Measurements from ENCODE around the gene TBRG1. TPM values are rescaled to one million over a fixed set of nuclear protein-coding genes. Genes with fewer than 3 reads are reported as not detected.

Gene TBRG1
- total and polyA plus RNA-seq, 2 experiments from 2014 or later = 24.8 to 56.6 TPM

DNA sequence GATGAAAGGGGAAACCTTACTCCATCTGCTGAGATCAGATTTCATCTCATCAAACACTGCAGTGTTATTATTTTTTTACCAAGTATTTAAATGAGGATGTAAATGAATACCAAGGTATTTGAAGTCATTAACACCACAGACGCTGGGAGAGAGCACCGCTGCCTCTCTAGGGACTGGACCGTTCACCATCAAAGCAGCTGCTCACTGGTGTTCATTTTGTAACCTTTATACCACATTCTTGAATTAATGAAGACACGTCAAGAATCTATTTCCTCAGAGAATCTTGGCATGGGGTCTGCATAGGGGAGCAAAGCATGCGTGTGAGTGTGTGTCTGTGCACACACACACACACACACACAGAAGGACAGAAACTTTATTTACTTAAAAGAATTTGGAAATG is 35.2 kb downstream of the TBRG1 start (continued):
- TF ChIP-seq, protein P1, sequence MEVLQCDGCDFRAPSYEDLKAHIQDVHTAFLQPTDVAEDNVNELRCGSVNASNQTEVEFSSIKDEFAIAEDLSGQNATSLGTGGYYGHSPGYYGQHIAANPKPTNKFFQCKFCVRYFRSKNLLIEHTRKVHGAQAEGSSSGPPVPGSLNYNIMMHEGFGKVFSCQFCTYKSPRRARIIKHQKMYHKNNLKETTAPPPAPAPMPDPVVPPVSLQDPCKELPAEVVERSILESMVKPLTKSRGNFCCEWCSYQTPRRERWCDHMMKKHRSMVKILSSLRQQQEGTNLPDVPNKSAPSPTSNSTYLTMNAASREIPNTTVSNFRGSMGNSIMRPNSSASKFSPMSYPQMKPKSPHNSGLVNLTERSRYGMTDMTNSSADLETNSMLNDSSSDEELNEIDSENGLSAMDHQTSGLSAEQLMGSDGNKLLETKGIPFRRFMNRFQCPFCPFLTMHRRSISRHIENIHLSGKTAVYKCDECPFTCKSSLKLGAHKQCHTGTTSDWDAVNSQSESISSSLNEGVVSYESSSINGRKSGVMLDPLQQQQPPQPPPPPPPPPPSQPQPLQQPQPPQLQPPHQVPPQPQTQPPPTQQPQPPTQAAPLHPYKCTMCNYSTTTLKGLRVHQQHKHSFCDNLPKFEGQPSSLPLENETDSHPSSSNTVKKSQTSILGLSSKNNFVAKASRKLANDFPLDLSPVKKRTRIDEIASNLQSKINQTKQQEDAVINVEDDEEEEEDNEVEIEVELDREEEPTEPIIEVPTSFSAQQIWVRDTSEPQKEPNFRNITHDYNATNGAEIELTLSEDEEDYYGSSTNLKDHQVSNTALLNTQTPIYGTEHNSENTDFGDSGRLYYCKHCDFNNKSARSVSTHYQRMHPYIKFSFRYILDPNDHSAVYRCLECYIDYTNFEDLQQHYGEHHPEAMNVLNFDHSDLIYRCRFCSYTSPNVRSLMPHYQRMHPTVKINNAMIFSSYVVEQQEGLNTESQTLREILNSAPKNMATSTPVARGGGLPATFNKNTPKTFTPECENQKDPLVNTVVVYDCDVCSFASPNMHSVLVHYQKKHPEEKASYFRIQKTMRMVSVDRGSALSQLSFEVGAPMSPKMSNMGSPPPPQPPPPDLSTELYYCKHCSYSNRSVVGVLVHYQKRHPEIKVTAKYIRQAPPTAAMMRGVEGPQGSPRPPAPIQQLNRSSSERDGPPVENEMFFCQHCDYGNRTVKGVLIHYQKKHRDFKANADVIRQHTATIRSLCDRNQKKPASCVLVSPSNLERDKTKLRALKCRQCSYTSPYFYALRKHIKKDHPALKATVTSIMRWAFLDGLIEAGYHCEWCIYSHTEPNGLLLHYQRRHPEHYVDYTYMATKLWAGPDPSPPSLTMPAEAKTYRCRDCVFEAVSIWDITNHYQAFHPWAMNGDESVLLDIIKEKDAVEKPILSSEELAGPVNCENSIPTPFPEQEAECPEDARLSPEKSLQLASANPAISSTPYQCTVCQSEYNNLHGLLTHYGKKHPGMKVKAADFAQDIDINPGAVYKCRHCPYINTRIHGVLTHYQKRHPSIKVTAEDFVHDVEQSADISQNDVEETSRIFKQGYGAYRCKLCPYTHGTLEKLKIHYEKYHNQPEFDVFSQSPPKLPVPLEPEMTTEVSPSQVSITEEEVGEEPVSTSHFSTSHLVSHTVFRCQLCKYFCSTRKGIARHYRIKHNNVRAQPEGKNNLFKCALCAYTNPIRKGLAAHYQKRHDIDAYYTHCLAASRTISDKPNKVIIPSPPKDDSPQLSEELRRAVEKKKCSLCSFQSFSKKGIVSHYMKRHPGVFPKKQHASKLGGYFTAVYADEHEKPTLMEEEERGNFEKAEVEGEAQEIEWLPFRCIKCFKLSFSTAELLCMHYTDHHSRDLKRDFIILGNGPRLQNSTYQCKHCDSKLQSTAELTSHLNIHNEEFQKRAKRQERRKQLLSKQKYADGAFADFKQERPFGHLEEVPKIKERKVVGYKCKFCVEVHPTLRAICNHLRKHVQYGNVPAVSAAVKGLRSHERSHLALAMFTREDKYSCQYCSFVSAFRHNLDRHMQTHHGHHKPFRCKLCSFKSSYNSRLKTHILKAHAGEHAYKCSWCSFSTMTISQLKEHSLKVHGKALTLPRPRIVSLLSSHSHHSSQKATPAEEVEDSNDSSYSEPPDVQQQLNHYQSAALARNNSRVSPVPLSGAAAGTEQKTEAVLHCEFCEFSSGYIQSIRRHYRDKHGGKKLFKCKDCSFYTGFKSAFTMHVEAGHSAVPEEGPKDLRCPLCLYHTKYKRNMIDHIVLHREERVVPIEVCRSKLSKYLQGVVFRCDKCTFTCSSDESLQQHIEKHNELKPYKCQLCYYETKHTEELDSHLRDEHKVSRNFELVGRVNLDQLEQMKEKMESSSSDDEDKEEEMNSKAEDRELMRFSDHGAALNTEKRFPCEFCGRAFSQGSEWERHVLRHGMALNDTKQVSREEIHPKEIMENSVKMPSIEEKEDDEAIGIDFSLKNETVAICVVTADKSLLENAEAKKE (CRISPR knock-in tag; IDR thresholded peaks at IDR 0.05) = no peak
- TF ChIP-seq, protein P2, sequence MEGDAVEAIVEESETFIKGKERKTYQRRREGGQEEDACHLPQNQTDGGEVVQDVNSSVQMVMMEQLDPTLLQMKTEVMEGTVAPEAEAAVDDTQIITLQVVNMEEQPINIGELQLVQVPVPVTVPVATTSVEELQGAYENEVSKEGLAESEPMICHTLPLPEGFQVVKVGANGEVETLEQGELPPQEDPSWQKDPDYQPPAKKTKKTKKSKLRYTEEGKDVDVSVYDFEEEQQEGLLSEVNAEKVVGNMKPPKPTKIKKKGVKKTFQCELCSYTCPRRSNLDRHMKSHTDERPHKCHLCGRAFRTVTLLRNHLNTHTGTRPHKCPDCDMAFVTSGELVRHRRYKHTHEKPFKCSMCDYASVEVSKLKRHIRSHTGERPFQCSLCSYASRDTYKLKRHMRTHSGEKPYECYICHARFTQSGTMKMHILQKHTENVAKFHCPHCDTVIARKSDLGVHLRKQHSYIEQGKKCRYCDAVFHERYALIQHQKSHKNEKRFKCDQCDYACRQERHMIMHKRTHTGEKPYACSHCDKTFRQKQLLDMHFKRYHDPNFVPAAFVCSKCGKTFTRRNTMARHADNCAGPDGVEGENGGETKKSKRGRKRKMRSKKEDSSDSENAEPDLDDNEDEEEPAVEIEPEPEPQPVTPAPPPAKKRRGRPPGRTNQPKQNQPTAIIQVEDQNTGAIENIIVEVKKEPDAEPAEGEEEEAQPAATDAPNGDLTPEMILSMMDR (conservative IDR thresholded peaks at IDR 0.05; ENCODE audit: low read depth in 2 of 2) = no peak
- TF ChIP-seq STAT1 (IDR thresholded peaks at IDR 0.05; ENCODE audit: unreplicated experiment) = no peak
- TF ChIP-seq EZH2phosphoT487 (IDR thresholded peaks at IDR 0.05; ENCODE audit: unreplicated experiment) = no peak

DNA sequence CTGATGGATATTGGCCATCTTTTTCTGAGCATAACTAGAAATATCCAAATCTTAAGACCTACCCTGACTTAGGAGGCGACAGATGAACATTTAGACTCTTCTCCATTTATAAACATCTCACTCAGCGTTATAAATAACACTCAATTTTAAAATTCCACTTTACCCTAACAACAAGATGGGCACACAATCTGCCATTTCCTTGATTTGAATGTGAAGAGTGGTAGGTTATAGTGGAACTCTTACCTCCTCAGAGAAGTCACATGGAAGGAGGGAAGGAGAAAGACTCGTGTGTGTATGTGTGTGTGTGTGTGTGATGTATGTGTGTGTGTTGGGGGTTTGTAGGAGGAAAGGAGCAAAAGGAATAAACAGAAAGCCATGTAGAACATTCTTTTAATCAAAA is 35.8 kb downstream of the TBRG1 start:
- H3K4me1 Mint-ChIP-seq = peaks cover 21% of the 10 kb centered on the region
- no peak for DNase-seq (ENCODE audit: low spot score)
- no peak overlapping the region for H3K4me2 ChIP-seq
- peaks cover 7% of the 10 kb centered on the region for H3K27me3 Mint-ChIP-seq (ENCODE audit: insufficient read depth, low read depth, poor library complexity)
- ATAC-seq = no peak
- H3K9me3 Mint-ChIP-seq = no peaks in the 10 kb centered on the region
- H3K79me2 ChIP-seq (replicated peaks; ENCODE audit: insufficient read depth) = no peaks in the 10 kb centered on the region
- no peaks in the 10 kb centered on the region for H3K9me2 ChIP-seq (ENCODE audit: insufficient read depth)
- H3K27me3 ChIP-seq (ENCODE audit: insufficient read depth) = no peaks in the 10 kb centered on the region
- H2AFZ ChIP-seq = no peak overlapping the region
- H3F3A ChIP-seq (replicated peaks; ENCODE audit: low read depth) = no peaks in the 10 kb centered on the region
- H3K4me3 Mint-ChIP-seq = no peak overlapping the region
- no peak overlapping the region for H3K27ac Mint-ChIP-seq
- H3K36me3 ChIP-seq (ENCODE audit: insufficient read depth) = no peaks in the 10 kb centered on the region
- no peaks in the 10 kb centered on the region for H3K36me3 Mint-ChIP-seq (ENCODE audit: low read depth)
- no peaks in the 10 kb centered on the region for H4K20me1 ChIP-seq (replicated peaks; ENCODE audit: insufficient read depth)
- H3K4me1 ChIP-seq (ENCODE audit: insufficient read depth) = peaks cover 17% of the 10 kb centered on the region
- H3K4me3 ChIP-seq = no peak overlapping the region
- H3K27ac ChIP-seq (ENCODE audit: low read depth) = no peak overlapping the region
- TF ChIP-seq, protein P1 (CRISPR knock-in tag; IDR thresholded peaks at IDR 0.05) = no peak

All from GM23338 (cell line).